Heart right ventricle (tissue), 16 donors: ENCODE data around the gene GPR62. TPM values are rescaled to one million over a fixed set of nuclear protein-coding genes. Genes with fewer than 3 reads are reported as not detected.
A peak's percentile ranks its signal among the peaks of the same experiment; 100 is the strongest.

ENCODE experiments used
- ATAC-seq, 8 donors: fragments of 200-7000 bp; cut with Tn5 transposase; one replicate each; pipeline ENCODE4 v1.9.1; 2020; ENCODE audit warnings: mild to moderate bottlenecking in 8 of 8, moderate library complexity in 8 of 8, moderate number of reproducible peaks in 1 of 8
- DNase-seq, 2 donors: peaks; one replicate each; pipeline ENCODE4 v3.0.0-alpha.2; 2020
- H3K27ac ChIP-seq, 10 donors: fragments of 200-600 bp; sonication (generic) in 2 of 10; one replicate each; pipeline versions ENCODE4 v1.5.0 to v1.8.0; 2020 to 2022; ENCODE audit warnings: mild to moderate bottlenecking in 3 of 10
- H3K27me3 ChIP-seq, 7 donors: fragments of 200-600 bp; one replicate each; pipeline ENCODE4 v1.8.0; 2021 to 2022; ENCODE audit warnings: mild to moderate bottlenecking in 2 of 7
- H3K36me3 ChIP-seq, 9 donors: fragments of 200-600 bp; sonication (generic) in 1 of 9; one replicate each; pipeline versions ENCODE4 v1.5.0 to v1.8.0; 2020 to 2022; ENCODE audit warnings: mild to moderate bottlenecking in 2 of 9
- H3K4me1 ChIP-seq, 9 donors: fragments of 200-600 bp; sonication (generic) in 1 of 9; one replicate each; pipeline versions ENCODE4 v1.5.0 to v1.8.0; 2020 to 2022; ENCODE audit warnings: mild to moderate bottlenecking in 4 of 9
- H3K4me3 ChIP-seq, 10 donors: fragments of 200-600 bp; sonication (generic) in 2 of 10; one replicate each; pipeline versions ENCODE4 v1.5.0 to v1.8.0; 2020 to 2022; ENCODE audit warnings: mild to moderate bottlenecking in 7 of 10, moderate library complexity in 2 of 10
- H3K9me3 ChIP-seq, 11 donors: fragments of 200-600 bp in 10 of 11; sonication (generic) in 2 of 11; one replicate each; pipeline versions ENCODE4 v1.5.0 to v1.8.0; 2013 to 2022; ENCODE audit warnings: mild to moderate bottlenecking in 2 of 11, control low read depth in 1 of 11, moderate library complexity in 1 of 11
- WGBS, 2 donors: extraction: QIAGEN DNeasy Blood & Tissue Kit; methylation state at CpG; one replicate each; pipeline ENCODE4 v1.1.7; 2013; ENCODE audit warnings: inconsistent platforms in 1 of 2; 5-methylcytosine and 5-hydroxymethylcytosine counted together
- intact Hi-C, 10 donors: fragments of 100-400 bp; cut with DNase I; formaldehyde crosslinking; loops; one replicate each; pipeline versions ENCODE4 v1.11.1 to v1.14.2; 2022
- polyA plus RNA-seq, 2 donors: library from polyadenylated mRNA; stranded (reverse); fragments of 200-250 nt; gene quantifications; one replicate each; pipeline ENCODE4 v1.2.3, GENCODE V29; 2013
- total RNA-seq, 10 donors: library from RNA; stranded (reverse); fragmentation: NEBNext Ultra II Directional in 3 of 10; extraction: Animal tissue kit (Norgen Biotek cat#: 25700) in 3 of 10; gene quantifications; one replicate each; pipeline versions ENCODE4 v1.2.1 to v1.2.4, GENCODE V29; 2021 to 2023
- TF ChIP-seq, protein P1 (sequence below), 9 donors: fragments of 200-600 bp; sonication (generic) in 2 of 9; IDR thresholded peaks; one replicate each; pipeline versions ENCODE4 v1.5.0 to v1.8.0; 2021 to 2022; ENCODE audit warnings: antibody characterized with exemption in 9 of 9, mild to moderate bottlenecking in 5 of 9, moderate library complexity in 1 of 9
- donor health status: Arrhythmogenic right ventricular cardiomyopathy.
- donor health status: ischemic (EF 13 %, LVEDD 7.1; RV severe dilation, severe dysfunction).
- donor health status: healthy with polysubstance abuse.
- donor health status: DM: no; HTN: yes; CAD: no.
- donor health status: DM: no; HTN: no; CAD: no.
- donor health status: ischemic (EF 25% LVEDD 6.9; RV normal size, moderate dysfunction).
- donor health status: ischemic (EF 25% LVEDD 5.7; RV mildly dilated, moderate dysfunction).
- donor health status: healthy.
- donor health status: DM: yes; HTN: yes; CAD: no.
- donor health status: Ischemic cardiomyopathy.
- donor health status: ischemic (EF 35%, LVEDD 5.7; RV mildly dilated, moderate dysfunction).
- donor health status: nonischemic (EF 11% LVEDD 7.7; RV severe dilation, severe dysfunction).
- donor health status: DM: yes; HTN: yes; CAD: no.
- donor health status: PGD.
- donor health status: ischemic (EF 29% LVEDD 5.4; RV normal size, mild dysfunction).
- donor health status: nonischemic (EF 23%, LVEDD 6.1; RV moderate dilation, normal function).

Gene GPR62
- total and polyA plus RNA-seq, 12 donors: 0.01 to 0.38 (median 0.18) TPM; not detected in 2

DNA sequence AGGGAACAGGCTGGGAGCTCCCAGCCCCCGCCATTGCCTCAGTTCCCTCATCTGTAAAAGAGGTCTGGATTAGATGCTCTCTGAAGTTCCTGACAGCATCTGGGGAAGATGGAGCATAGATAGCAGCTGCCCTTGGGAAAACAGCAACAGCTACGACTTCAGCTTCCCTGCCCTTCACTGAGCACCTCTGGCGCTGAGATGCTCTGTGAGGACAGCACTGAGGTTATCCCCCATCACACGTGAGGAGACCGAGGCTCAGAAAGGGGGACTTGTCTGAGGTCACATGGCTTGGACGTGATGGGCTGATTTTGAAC, 51.6 kb downstream of the GPR62 start:
- TF ChIP-seq, protein P1, sequence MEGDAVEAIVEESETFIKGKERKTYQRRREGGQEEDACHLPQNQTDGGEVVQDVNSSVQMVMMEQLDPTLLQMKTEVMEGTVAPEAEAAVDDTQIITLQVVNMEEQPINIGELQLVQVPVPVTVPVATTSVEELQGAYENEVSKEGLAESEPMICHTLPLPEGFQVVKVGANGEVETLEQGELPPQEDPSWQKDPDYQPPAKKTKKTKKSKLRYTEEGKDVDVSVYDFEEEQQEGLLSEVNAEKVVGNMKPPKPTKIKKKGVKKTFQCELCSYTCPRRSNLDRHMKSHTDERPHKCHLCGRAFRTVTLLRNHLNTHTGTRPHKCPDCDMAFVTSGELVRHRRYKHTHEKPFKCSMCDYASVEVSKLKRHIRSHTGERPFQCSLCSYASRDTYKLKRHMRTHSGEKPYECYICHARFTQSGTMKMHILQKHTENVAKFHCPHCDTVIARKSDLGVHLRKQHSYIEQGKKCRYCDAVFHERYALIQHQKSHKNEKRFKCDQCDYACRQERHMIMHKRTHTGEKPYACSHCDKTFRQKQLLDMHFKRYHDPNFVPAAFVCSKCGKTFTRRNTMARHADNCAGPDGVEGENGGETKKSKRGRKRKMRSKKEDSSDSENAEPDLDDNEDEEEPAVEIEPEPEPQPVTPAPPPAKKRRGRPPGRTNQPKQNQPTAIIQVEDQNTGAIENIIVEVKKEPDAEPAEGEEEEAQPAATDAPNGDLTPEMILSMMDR (IDR thresholded peaks at IDR 0.05): no peak
- intact Hi-C loops: loop anchor here in 4 of 10 donors (5.0 to 10.0 kb wide), 2 partner anchors 41 to 208 kb away; no protein-coding TSS in a partner anchor
- Histone ChIP-seq H3K36me3 (no peaks in the 10 kb centered on the region), H3K27me3 (no peaks in the 10 kb centered on the region), H3K4me3 (no peak overlapping the region), H3K27ac (peak overlapping the region in 4 of 10 donors; percentile 22 to 83 (median 56)), H3K4me1 (peaks cover 22 to 46% (median 38%) of the 10 kb centered on the region in 9 donors), H3K9me3 (no peaks in the 10 kb centered on the region)
- no peak for ATAC-seq
- DNase-seq: no peak
- 64 to 84% methylated on average over 6 of the region's 6 CpGs for WGBS, 2 donors

Other genes starting within 250 kb of the GPR62 start
- gene GRM2, start 248.3 kb upstream of the GPR62 start, total RNA-seq: under 1 TPM in 9 of 10 donors, not detected in 1; 0.06 to 0.66 (median 0.39) TPM
- gene GRM2, start 248.3 kb upstream of the GPR62 start, polyA plus RNA-seq: under 1 TPM; 0.04 to 0.37 TPM
- gene IQCF6, start 176.1 kb upstream of the GPR62 start, total RNA-seq: not detected
- gene IQCF6, start 176.1 kb upstream of the GPR62 start, polyA plus RNA-seq: not detected
- not detected for gene IQCF2, start 93.8 kb upstream of the GPR62 start, total RNA-seq
- gene IQCF2, start 93.8 kb upstream of the GPR62 start, polyA plus RNA-seq: not detected
- not detected for gene IQCF5, start 79.8 kb upstream of the GPR62 start, total RNA-seq
- gene IQCF5, start 79.8 kb upstream of the GPR62 start, polyA plus RNA-seq: not detected
- gene IQCF1, start 52.0 kb upstream of the GPR62 start, total RNA-seq: not detected
- gene IQCF1, start 52.0 kb upstream of the GPR62 start, polyA plus RNA-seq: not detected
- gene RRP9, start 13.5 kb upstream of the GPR62 start, total RNA-seq: 10 to 100 TPM in 4 of 10 donors, 1 to 10 TPM in 6; 8.5 to 17.3 (median 9.1) TPM
- gene RRP9, start 13.5 kb upstream of the GPR62 start, polyA plus RNA-seq: 10 to 100 TPM; 11.0 to 30.2 TPM
- 10 to 100 TPM; 12.9 to 34.5 (median 16.9) TPM for gene PARP3, start 13.0 kb upstream of the GPR62 start, total RNA-seq
- 10 to 100 TPM in 1 of 2 donors, 1 to 10 TPM in 1; 7.0 to 17.8 TPM for gene PARP3, start 13.0 kb upstream of the GPR62 start, polyA plus RNA-seq
- gene PCBP4, start 12.1 kb downstream of the GPR62 start, total RNA-seq: 10 to 100 TPM; 55.1 to 85.9 (median 59.9) TPM
- gene PCBP4, start 12.1 kb downstream of the GPR62 start, polyA plus RNA-seq: 100 to 1,000 TPM in 1 of 2 donors, 10 to 100 TPM in 1; 63.8 to 123 TPM
- 10 to 100 TPM in 8 of 10 donors, 1 to 10 TPM in 2; 7.5 to 19.0 (median 12.0) TPM for gene ABHD14B, start 18.7 kb downstream of the GPR62 start, total RNA-seq
- 10 to 100 TPM; 14.6 to 47.5 TPM for gene ABHD14B, start 18.7 kb downstream of the GPR62 start, polyA plus RNA-seq
- gene ABHD14A, start 19.7 kb downstream of the GPR62 start, total RNA-seq: 10 to 100 TPM; 19.3 to 38.6 (median 23.6) TPM
- gene ABHD14A, start 19.7 kb downstream of the GPR62 start, polyA plus RNA-seq: 10 to 100 TPM; 26.3 to 80.1 TPM
- gene ACY1, start 28.2 kb downstream of the GPR62 start, total RNA-seq: 10 to 100 TPM; 18.7 to 45.6 (median 24.7) TPM
- gene ACY1, start 28.2 kb downstream of the GPR62 start, polyA plus RNA-seq: 10 to 100 TPM; 24.6 to 28.3 TPM
- gene RPL29, start 40.5 kb downstream of the GPR62 start, total RNA-seq: 100 to 1,000 TPM; 505 to 754 (median 626) TPM
- 1,000 to 10,000 TPM; 1,450 to 1,915 TPM for gene RPL29, start 40.5 kb downstream of the GPR62 start, polyA plus RNA-seq
- 10 to 100 TPM; 11.3 to 29.7 (median 15.8) TPM for gene DUSP7, start 101.2 kb downstream of the GPR62 start, total RNA-seq
- gene DUSP7, start 101.2 kb downstream of the GPR62 start, polyA plus RNA-seq: 10 to 100 TPM; 10.4 to 19.2 TPM
- gene POC1A, start 199.0 kb downstream of the GPR62 start, total RNA-seq: 1 to 10 TPM in 5 of 10 donors, under 1 TPM in 5; 0.60 to 3.5 (median 1.1) TPM
- 1 to 10 TPM in 1 of 2 donors, under 1 TPM in 1; 0.44 to 1.9 TPM for gene POC1A, start 199.0 kb downstream of the GPR62 start, polyA plus RNA-seq
- 100 to 1,000 TPM; 117 to 233 (median 177) TPM for gene ALAS1, start 242.8 kb downstream of the GPR62 start, total RNA-seq
- gene ALAS1, start 242.8 kb downstream of the GPR62 start, polyA plus RNA-seq: 10 to 100 TPM; 55.2 to 98.4 TPM